ENCODE measurements around the gene KDM4B. TPM values are rescaled to one million over a fixed set of nuclear protein-coding genes. Genes with fewer than 3 reads are reported as not detected.

Gene KDM4B
- total RNA-seq, 1 donor from 2014 or later: 34.6 TPM

GRCh38 chr19:5103812-5104410, 135.0 kb downstream of the KDM4B start:
- DNase-seq (no peak), ATAC-seq (ENCODE audit: poor library complexity) (peak; percentile 18)
- intact Hi-C loops (cut with DNase I): no loop called here

- ATAC-seq (ENCODE audit: poor library complexity): peak; percentile 9
- intact Hi-C loops (cut with DNase I): no loop called here
- no peak for DNase-seq
Measured at GRCh38 chr19:5104871-5105351, 136.0 kb downstream of the KDM4B start.

GRCh38 chr19:5106191-5106726, 137.3 kb downstream of the KDM4B start:
- no peak for ATAC-seq (ENCODE audit: poor library complexity)
- DNase-seq: no peak
- intact Hi-C loops (cut with DNase I): no loop called here

GRCh38 chr19:5106971-5107370, 138.1 kb downstream of the KDM4B start:
- ATAC-seq (ENCODE audit: poor library complexity) (no peak), DNase-seq (no peak)
- intact Hi-C loops (cut with DNase I): no loop called here

GRCh38 chr19:5107432-5108122, 138.7 kb downstream of the KDM4B start:
- DNase-seq (no peak), ATAC-seq (ENCODE audit: poor library complexity) (peak; percentile 55)
- intact Hi-C loops (cut with DNase I): no loop called here

- intact Hi-C loops (cut with DNase I): no loop called here
- no peak for ATAC-seq (ENCODE audit: poor library complexity)
- no peak for DNase-seq
Measured at GRCh38 chr19:5108123-5108596, 139.2 kb downstream of the KDM4B start.

GRCh38 chr19:5108866-5109265, 140.0 kb downstream of the KDM4B start:
- intact Hi-C loops (cut with DNase I): no loop called here
- no peak for DNase-seq
- no peak for ATAC-seq (ENCODE audit: poor library complexity)

GRCh38 chr19:5109560-5109959, 140.6 kb downstream of the KDM4B start:
- ATAC-seq (ENCODE audit: poor library complexity): no peak
- no peak for DNase-seq
- intact Hi-C loops (cut with DNase I): no loop called here

- intact Hi-C loops (cut with DNase I): no loop called here
- no peak for ATAC-seq (ENCODE audit: poor library complexity)
- no peak for DNase-seq
Measured at GRCh38 chr19:5110546-5110945, 141.6 kb downstream of the KDM4B start.

- no peak for ATAC-seq (ENCODE audit: poor library complexity)
- DNase-seq: no peak
- intact Hi-C loops (cut with DNase I): no loop called here
Measured at GRCh38 chr19:5111051-5111450, 142.1 kb downstream of the KDM4B start.

- ATAC-seq (ENCODE audit: poor library complexity): no peak
- no peak for DNase-seq
- intact Hi-C loops (cut with DNase I): no loop called here
Measured at GRCh38 chr19:5112175-5112574, 143.3 kb downstream of the KDM4B start.

- intact Hi-C loops (cut with DNase I): no loop called here
- DNase-seq: no peak
- no peak for ATAC-seq (ENCODE audit: poor library complexity)
Measured at GRCh38 chr19:5112681-5113575, 144.0 kb downstream of the KDM4B start.

GRCh38 chr19:5113633-5114586, 145.0 kb downstream of the KDM4B start:
- intact Hi-C loops (cut with DNase I): no loop called here
- ATAC-seq (ENCODE audit: poor library complexity): peak; percentile 80
- peak; percentile 75 for DNase-seq

GRCh38 chr19:5114727-5115126, 145.8 kb downstream of the KDM4B start:
- DNase-seq: no peak
- intact Hi-C loops (cut with DNase I): no loop called here
- peak; percentile 69 for ATAC-seq (ENCODE audit: poor library complexity)

GRCh38 chr19:5115351-5115750, 146.4 kb downstream of the KDM4B start:
- ATAC-seq (ENCODE audit: poor library complexity): no peak
- intact Hi-C loops (cut with DNase I): no loop called here
- DNase-seq: no peak

GRCh38 chr19:5115771-5116202, 146.9 kb downstream of the KDM4B start:
- DNase-seq (no peak), ATAC-seq (ENCODE audit: poor library complexity) (no peak)
- intact Hi-C loops (cut with DNase I): no loop called here

- intact Hi-C loops (cut with DNase I): no loop called here
Measured at GRCh38 chr19:5116292-5116691, 147.4 kb downstream of the KDM4B start.

GRCh38 chr19:5117421-5117820, 148.5 kb downstream of the KDM4B start:
- no peak for ATAC-seq (ENCODE audit: poor library complexity)
- DNase-seq: no peak
- intact Hi-C loops (cut with DNase I): no loop called here

More at GRCh38 chr19:5116292-5116691, 147.4 kb downstream of the KDM4B start:
- ATAC-seq (ENCODE audit: poor library complexity) (no peak), DNase-seq (no peak)
